Activated T-cell treated with anti-CD3 and anti-CD28 coated beads for 24 hours (primary cell): ENCODE data around the gene SYK.

Experiments
- DNase-seq: peaks from one replicate; pipeline ENCODE4 v3.0.0-alpha.2; 2020; ENCODE audit warnings: low read depth

The SYK gene

DNA sequence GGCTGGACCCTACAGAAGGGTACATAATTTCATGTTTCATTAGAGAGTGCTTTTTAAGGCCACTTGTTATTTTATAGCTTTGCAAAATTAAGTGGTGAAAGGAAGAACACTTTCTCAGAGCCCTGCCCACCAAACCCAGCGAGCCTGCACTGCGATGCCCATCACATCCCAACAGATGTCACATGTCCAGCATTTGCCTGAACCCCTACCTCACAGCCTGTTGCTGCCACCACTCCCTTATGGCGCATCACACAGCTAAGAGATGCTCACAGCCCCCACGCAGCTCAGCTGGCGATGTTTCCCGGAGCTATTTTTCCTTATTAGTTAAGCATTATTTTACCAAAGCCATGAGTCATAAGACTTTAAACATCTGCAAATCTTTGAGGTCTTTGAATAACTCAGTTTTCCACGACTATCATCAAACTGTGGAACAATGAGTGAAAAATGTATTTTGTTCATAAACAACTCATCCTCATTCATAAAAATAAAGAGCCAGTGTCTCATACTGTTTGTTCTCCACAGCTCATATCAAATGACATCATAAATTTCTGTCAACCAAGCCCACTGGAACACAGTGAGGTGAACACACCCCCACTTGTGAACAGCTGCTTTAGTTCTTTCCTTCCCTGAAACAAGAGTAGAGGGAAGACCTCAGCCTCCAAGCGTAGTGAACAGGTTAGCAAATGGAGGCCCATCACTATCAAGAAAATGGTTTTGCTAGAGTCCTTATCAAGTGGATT, 104.9 kb downstream of the SYK start:
- no peak for DNase-seq

DNA sequence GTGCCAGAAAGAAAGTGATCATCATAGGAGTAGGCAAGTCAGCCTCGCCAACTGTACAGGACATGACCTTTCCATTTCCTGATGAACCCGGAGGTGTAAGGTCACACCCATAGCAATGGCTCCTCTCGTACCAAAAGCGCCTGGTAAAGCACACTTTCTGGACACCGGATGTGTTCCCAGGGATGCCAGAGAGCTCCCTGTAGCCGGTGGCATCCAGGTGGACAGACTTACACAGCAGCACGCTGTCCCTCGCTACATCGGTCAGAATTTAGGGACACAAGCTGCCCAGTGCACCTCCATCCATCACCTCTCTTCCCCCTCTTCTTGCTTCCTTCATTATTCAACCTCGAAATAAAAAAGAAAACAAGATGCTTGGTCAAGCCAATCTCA, 105.4 kb downstream of the SYK start:
- no peak for DNase-seq

DNA sequence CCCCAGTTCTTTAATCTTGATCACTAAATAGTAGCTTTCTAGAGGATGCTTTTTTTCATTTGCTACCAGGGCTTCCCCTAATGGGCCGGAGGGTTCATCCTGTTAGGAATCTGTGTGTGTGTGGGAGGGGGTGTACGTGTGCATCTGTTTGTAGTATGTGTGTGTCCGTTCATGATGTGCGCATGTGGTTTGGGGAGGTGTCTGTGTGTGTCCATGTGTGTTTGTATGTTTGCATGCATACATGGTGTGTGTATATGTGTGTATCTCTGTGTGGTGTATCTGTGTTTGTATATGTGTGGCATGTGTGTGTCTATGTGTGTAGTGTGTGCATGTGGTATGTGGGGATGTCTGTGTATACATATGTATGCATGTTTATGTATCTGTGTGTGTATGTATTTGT, 106.2 kb downstream of the SYK start:
- DNase-seq = no peak

DNA sequence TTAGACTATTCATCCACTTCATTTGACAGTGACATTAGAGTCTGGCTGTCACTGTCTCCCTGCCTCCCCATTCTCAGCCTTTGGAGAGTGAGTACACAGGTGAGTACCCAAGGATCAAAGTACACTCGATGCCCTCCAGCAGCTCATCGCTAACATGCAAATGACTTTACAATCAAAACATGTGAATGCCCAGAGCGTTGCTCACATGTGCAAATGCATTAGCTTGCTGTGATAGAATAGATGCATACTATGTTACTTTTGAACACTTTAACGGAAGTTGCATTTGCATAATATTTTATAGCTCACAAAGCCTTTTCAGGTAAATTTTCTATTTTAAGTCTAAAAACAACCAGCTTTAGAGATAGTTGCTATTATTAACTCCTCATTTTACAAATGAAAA, 107.6 kb downstream of the SYK start:
- DNase-seq = no peak

DNA sequence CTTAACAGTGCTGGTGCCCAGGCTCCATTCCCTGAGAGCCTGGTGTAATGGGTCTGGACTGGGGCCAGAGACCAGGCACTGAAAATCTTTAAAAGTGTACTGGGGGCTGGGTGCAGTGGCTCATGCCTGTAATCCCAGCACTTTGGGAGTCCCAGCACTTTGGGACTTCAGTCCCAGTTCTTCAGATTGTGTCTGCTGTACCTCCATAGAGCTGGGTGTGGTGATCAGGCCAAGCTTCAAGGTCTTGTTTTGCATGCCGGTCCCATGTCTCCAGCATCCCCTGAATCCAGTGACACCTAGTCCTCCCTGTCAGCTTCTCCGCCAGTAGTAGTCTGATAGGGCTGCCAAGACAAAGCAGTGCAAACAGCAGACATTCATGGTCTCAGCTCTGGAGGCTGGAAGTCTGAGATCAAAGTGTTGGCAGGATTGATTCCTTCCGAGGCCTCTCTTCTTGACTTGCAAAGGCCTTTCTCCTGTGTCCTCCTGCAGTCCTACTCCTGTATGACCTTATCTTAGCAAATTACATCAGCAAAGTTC, 108.2 kb downstream of the SYK start:
- DNase-seq = no peak

DNA sequence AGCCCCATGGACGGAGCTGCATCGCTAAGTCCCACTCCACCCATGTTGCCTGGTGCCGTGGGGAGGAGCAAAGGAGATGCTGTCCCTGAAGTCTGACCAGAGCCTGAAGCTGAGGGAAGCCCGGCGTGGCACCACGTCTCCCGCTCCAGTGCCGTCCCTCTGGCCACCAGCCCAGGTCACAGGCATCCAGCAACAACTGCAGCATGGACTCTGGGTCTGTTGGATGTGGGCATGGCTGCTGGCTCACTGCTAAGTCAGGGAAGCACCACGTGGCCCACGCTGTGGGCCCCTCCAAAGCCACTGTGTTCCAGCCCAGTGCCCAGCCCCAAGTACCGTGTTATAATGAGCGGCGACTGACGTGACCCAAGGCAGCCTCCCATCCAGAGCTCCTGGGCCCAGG, 112.6 kb downstream of the SYK start:
- no peak for DNase-seq

DNA sequence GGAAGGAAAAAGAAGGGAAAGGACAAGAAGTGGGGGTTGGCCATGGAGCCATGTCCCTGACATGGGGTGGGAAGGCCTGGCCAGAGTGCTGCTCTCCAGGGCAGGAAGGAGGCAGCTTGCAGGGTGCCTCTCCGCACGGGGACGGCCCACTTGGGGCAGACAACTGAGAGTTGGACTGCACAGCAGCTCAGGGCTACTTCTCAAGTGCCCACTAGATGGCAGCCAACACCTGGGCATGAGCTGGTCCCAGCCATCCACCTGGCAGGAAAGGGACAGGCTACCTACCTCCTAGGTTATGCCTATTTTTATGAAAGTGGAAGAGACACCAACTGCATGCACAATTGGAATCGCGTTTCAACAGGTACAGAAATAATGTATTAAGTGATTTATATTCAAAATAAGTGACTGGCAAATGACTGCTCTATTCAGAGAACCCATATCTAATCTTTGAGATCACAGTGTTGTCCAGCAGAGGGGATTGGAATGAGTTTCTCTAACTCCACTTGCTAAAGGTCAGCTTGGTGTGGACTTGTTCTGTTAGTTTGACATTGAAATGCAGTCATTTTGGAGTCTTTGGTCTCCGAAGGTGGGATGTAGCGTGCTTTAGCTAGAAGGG, 113.4 kb downstream of the SYK start:
- peak; percentile 69 for DNase-seq

DNA sequence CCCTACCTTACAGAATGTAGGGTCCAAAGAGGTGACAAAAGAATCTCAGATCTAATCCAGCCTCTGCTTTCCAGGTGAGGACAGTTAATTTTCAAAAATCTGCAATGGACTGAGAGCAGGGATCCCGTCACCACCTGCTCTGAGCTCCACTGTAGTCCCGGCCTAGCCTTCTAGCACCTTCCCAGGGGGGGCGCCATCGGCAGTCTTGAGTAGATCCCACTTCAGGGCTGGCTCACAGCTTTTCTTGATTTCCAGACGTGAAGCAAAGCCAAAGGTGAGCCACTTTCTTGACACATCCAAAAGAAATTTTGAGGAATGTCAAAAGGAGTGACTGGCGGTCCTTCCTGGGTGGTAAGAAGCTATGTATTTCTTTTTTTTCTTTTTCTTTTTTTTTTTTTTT, 114.1 kb downstream of the SYK start:
- peak; percentile 21 for DNase-seq

DNA sequence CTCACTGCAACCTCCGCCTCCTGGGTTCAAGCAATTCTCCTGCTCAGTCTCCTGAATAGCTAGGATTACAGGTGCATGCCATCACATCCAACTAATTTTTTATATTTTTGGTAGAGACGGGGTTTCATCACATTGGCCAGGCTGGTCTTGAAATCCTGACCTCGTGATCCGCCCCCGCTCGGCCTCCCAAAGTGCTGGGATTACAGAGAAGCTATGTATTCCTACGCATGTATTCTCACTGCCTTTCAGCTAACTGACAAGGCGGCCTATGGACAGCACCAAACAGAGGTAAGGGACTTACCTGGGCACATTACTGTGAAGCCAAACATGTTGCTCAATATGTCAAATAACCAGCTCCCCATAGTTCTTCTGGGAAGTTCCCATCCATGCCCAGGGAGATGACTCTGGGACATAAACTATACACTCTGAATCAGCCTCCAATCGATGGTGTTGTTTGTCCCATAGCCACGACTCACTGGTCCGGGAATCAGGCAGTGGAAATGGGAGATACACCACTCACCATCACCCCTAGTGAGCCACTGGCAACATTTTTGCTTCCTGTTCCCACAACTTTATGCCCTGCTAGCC, 114.6 kb downstream of the SYK start:
- no peak for DNase-seq

DNA sequence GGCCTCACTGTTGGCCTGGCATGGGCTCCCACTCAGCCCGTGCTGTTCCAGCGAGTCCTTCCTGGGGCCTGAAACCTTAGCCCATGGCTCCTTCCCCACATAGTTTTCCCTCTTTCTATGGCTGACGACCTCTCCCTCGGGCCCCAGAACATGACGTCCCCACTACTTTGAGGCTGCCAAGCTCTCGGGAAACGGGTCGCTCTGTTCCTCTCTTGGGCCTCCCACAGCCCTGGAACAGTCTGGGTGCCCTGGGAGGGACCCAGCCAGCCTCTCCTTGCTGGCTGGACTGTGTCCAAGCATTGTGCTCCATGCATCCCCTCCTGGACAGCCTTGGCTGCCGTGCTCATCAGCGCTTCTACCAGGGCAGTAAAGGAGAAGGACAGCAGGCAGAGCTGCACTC, 118.3 kb downstream of the SYK start:
- DNase-seq = no peak

DNA sequence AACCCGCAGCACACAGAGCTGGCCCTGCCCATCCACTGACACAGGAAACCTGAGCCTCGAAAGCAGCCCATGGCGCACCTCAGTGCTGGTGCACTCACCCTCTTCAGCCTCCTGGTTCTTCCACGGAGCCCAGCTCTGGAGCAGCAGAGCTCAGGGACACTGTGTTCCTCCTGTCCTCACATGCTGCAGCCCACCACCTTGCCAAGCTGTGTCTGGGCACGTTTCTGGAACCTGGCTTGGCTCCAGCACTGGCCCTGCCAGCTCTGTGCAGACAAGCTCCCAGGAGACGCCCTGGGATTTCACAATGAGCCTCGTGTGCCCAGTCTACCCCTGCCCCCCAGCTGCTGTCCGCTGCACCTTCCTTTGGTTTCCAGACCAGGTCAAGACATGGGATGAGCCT, 119.5 kb downstream of the SYK start:
- DNase-seq = no peak

DNA sequence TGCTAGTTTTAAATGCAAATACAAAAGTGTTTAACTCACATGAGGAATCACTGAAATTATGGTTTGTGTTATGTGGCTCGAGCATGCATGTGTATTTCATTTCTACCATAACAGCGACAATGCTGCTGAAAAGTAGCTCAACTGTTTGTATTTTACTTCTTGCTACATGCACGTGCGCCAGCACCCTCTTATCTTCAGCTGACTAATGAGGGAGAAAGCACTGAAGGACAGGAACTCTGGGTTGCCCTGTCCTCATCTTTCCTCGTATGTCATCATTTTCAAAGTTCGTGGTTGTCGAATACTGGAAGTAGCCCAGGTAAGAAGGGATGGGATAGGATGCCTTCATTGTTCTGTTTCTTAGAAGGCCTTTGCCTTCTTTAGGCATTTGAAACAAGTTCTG, 120.3 kb downstream of the SYK start:
- no peak for DNase-seq

DNA sequence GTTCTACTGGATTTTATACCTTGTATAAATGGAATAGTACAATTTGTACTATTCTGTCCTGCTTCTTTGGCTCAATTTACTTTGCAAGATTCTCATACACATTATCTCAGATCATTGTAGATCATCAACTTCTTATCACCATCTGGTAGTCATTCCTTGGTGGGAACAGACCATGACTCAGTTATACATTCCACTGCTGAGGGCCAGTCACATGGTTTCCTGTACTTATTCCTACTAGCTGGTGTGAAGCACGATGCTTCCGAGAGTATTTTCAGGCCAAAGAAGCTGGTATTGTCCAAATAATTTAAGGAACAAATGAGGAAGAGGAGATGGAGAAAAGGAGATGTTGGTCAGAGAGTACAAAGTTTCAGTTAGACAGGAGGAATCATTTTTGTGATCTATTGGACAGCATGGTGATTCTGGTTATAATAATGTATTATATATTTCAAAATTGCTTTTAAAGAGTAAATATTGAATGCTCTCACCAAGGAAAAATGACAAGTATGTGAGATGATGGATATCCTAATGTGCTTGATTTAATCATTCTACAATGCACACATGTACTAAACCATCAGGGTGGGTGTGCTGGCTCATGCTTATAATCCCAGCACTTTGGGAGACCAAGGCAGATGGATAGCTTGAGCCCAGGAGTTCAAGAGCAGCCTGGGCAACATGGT, 124.1 kb downstream of the SYK start:
- DNase-seq = no peak

DNA sequence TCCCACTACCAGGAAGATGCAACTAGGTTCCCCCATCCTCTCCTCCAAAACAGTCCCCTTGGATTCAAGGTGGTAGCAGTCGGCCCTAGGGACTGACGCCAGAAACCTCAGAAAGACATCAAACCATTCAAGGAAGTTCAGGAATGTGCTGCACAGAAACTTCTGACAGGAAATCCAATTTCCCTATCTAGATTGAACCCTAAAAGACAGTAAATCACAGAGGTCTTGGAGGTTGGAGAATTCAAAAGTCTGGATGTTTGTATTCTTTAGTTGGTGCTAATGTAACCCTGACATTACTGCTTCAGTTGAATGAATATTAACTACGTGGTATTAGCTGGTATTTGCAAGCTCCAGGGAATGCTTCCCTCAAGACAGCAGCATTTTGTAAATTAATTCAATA, 125.3 kb downstream of the SYK start:
- no peak for DNase-seq

DNA sequence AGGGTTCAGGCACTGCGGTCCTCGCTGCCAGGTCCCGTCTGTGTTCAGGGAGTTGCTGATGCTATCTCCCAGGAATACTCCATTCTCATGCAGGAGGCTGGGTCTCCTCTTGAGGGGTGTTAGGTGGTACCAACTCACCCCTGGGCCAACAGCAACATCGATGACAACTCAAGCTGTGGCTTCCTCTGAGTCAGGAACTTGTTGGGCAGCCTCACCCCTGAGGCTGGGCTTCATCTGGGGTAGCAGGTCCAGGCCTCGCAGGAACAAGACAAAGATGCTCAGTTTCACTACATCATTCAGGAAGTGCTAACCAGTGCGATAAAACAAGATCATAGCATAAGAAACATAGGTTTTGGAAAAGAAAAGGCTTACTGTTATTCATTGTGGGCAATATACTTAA, 125.9 kb downstream of the SYK start:
- no peak for DNase-seq

DNA sequence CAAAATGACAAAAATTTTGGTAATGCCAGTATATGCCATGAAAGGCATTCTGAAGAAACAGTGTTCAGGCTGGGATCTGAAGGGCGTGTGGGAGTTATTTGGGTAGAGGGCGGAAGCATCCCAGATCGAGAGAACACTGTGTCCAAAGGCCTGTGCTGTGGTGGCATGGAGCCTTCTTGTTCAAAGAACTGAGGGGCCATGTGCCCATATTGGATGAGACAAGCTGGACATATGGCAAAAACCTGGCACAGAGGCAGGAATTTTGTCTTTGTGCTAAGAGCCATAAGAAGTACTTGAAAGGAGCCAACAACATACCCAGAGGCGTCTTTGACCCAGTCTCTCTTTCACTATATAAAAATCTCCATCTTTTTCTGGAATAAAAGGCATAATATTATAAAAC, 128.0 kb downstream of the SYK start:
- no peak for DNase-seq

DNA sequence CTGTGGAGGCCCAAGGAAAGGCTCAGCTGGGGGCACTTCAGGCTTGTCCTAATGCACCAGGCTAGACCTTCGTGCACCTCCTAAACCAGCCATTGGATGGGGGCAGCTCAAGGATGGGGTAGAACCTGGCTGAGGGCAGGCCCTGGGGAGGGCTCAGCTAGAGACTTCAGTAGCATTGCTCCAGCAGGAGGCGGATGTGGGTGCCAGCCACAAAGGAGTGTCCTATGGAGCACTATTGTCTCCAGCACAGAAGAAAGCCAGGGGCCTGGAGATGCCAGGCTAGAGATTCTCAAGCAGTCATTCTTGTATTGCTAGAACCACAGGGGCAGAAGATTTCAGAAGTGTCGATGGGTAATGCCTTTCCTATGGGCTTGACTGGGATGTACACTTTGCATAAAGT, 131.8 kb downstream of the SYK start:
- DNase-seq = no peak

DNA sequence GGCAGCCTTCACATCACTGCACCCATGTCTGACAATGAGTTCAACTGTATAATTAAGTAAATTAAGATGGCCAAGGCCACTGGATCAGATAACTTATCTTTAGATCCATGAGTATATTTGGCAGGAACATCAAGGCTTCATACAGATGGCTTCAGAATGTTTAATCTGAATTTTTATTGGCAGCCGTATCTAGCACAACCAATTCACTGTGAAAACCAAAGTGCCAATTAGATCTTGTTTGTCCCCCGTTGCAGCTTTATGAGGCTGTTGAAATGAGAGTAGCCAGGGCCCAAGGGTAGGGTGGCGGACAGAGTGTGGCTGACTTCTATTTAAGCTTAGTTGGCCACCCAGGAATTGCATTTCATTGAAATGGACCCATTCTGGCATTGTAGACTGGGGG, 137.7 kb downstream of the SYK start:
- DNase-seq = no peak

DNA sequence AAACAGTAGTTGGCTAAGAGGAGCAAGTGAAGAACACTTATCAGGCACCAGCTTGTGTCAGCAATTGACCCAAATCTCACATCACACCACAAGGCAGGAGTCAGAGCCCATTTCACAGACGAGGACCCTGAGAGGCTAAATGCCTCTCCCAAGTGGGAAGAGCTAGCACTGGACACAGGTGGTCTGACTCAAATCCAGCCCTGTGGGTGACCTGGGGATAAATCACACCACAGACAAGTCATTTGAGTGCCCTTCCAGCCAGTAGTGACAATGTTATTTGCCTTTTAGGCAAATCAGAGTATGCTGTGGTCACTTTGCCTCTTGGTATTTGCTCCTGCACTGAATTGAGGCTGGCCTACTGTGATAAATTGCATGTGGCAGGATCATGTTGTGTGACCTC, 138.7 kb downstream of the SYK start:
- DNase-seq = no peak

DNA sequence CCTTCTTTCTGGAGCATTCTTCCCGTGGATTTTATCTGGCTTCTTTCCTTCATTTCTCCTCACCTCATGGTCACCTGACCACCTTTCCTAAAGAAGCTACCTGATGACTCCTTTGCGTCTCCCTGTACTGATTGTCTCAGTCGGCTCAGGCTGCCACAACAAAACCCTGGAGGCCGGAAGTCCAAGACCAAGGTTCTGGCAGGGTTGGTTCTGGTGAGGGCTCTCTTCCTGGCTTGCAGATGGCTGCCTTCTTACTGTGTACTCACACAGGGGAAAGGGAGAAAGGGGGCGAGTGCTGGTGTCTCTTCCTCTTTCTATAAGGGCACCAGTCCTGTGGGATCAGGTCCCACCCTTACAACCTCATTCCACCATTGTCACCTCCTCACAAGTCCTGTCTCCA, 140.0 kb downstream of the SYK start:
- no peak for DNase-seq

DNA sequence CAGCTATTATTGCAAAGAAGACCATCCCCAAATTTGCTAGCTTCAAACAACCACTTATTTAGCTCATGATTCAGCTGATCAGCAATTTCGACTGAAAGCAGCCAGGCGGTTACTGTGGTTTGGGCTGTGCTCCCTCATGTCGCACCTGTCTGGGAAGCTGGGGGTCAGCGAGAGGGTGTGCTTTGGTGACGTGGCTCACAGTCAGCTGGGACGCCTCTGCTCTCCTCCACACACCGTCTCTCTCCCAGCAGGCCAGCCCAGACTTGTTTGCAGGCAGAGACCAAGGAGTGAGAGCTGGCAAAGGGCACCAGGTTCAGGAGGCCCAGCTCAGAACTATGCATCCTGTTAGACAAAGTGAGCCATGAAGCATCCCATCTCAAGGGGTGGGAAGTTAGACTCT, 140.9 kb downstream of the SYK start:
- no peak for DNase-seq

DNA sequence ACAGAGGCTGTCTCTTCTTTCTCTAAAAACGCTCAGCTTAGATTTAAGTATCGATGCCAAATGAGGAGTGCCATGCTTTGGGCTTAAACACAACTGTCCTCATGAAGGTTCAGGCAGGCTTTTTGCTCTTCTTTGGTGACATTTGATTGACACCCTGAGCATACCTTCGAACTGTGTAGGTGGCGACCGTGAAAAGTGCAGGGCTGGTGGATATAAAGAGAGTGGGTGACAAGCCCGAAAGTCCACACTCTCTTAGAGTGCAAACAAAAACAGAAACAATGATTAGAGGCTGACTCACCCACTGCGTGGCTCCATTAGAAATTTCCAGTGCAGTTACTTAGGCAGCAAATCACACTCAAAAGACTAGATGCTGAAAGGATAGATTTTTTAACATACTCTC, 141.7 kb downstream of the SYK start:
- DNase-seq = no peak

DNA sequence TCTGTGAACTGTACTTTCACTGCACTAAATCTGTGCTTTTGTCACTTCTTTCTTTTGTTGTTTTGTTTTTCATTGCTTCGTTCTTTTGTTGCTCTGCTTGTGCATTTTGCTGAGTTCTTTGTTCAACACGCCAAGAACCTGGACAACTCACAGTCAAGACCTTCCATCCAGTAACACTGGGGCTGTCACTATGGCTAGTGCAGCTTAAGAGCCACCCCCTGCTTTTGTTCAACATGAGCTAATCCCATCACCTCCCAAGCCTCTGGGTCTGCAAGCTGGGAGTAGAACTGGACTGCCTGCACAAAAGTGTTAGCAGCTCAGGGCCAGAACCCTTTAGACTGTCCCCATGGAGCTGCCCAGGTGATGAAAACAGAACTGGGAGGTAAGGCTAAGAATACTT, 143.7 kb downstream of the SYK start:
- DNase-seq = no peak
